Measurements from ENCODE around the gene UBAP1L.

DNA sequence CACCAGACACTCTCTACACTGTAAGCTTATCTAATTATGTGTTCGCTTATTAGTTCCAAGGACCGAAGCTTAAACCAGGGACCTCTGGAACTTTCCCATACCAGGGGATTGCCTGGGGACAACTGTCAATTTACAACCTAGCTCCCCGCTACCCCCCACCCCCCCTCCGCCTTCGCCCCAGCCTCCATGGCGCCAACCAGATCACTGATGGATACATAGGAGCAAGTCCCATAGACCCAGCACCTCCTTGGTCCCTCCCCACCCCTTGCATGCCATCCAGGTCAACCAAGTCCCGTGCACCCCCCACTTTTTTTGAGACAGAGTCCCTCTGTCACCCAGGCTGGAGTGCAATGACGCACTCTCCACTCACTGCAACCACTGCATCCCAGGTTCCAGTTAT lies 19.5 kb upstream of the UBAP1L start:
- TF ChIP-seq, protein P1, sequence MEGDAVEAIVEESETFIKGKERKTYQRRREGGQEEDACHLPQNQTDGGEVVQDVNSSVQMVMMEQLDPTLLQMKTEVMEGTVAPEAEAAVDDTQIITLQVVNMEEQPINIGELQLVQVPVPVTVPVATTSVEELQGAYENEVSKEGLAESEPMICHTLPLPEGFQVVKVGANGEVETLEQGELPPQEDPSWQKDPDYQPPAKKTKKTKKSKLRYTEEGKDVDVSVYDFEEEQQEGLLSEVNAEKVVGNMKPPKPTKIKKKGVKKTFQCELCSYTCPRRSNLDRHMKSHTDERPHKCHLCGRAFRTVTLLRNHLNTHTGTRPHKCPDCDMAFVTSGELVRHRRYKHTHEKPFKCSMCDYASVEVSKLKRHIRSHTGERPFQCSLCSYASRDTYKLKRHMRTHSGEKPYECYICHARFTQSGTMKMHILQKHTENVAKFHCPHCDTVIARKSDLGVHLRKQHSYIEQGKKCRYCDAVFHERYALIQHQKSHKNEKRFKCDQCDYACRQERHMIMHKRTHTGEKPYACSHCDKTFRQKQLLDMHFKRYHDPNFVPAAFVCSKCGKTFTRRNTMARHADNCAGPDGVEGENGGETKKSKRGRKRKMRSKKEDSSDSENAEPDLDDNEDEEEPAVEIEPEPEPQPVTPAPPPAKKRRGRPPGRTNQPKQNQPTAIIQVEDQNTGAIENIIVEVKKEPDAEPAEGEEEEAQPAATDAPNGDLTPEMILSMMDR (IDR thresholded peaks at IDR 0.05) = no peak
- TF ChIP-seq POLR2A (IDR thresholded peaks at IDR 0.05) = no peak

Data from testis (tissue), 2 donors.